ENCODE measurements around the gene GRAMD2A. TPM values are rescaled to one million over a fixed set of nuclear protein-coding genes. Genes with fewer than 3 reads are reported as not detected.
A peak's percentile ranks its signal among the peaks of the same experiment; 100 is the strongest.

The GRAMD2A gene
- total RNA-seq, 6 donors from 2014 or later, result 26.7 to 52.4 (median 32.9) TPM

- H3K4me1 ChIP-seq, result peaks cover 0 to 26% (median 11%) of the 10 kb centered on the region in 4 donors
- TF ChIP-seq POLR2A (IDR thresholded peaks at IDR 0.05) (no peak), EP300 (IDR thresholded peaks at IDR 0.05) (no peak), POLR2AphosphoS5 (IDR thresholded peaks at IDR 0.05) (no peak)
- TF ChIP-seq, protein P1, sequence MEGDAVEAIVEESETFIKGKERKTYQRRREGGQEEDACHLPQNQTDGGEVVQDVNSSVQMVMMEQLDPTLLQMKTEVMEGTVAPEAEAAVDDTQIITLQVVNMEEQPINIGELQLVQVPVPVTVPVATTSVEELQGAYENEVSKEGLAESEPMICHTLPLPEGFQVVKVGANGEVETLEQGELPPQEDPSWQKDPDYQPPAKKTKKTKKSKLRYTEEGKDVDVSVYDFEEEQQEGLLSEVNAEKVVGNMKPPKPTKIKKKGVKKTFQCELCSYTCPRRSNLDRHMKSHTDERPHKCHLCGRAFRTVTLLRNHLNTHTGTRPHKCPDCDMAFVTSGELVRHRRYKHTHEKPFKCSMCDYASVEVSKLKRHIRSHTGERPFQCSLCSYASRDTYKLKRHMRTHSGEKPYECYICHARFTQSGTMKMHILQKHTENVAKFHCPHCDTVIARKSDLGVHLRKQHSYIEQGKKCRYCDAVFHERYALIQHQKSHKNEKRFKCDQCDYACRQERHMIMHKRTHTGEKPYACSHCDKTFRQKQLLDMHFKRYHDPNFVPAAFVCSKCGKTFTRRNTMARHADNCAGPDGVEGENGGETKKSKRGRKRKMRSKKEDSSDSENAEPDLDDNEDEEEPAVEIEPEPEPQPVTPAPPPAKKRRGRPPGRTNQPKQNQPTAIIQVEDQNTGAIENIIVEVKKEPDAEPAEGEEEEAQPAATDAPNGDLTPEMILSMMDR (IDR thresholded peaks at IDR 0.05), result no peak
- no peaks in the 10 kb centered on the region for H3K9me3 ChIP-seq
- no peak for ATAC-seq (ENCODE audit: low FRiP score in 2 of 2)
- no peak overlapping the region for H3K4me3 ChIP-seq
- no peak for DNase-seq
- H3K27ac ChIP-seq, result no peak overlapping the region
- H3K36me3 ChIP-seq, result no peaks in the 10 kb centered on the region
- 87 to 90% methylated on average over 15 of the region's 15 CpGs for WGBS, 2 donors
- H3K27me3 ChIP-seq, result no peaks in the 10 kb centered on the region
These were observed 22.2 kb downstream of the GRAMD2A start for GRCh38 chr15:72175186-72176044.

GRCh38 chr15:72174551-72175165, 22.9 kb downstream of the GRAMD2A start:
- no peak for ATAC-seq (ENCODE audit: low FRiP score in 2 of 2)
- H3K9me3 ChIP-seq, result no peaks in the 10 kb centered on the region
- TF ChIP-seq, protein P1 (IDR thresholded peaks at IDR 0.05), result no peak
- TF ChIP-seq EP300 (IDR thresholded peaks at IDR 0.05) (no peak), POLR2AphosphoS5 (IDR thresholded peaks at IDR 0.05) (no peak), POLR2A (IDR thresholded peaks at IDR 0.05) (no peak)
- peaks cover 0 to 19% (median 8%) of the 10 kb centered on the region in 4 donors for H3K4me1 ChIP-seq
- no peaks in the 10 kb centered on the region for H3K36me3 ChIP-seq
- peak overlapping the region in 1 of 4 donors; percentile 10 for H3K27ac ChIP-seq
- WGBS, 2 donors, result 52 to 65% methylated on average over 4 to 5 of the region's 5 CpGs
- no peaks in the 10 kb centered on the region for H3K27me3 ChIP-seq
- no peak for DNase-seq
- H3K4me3 ChIP-seq, result no peak overlapping the region

DNA sequence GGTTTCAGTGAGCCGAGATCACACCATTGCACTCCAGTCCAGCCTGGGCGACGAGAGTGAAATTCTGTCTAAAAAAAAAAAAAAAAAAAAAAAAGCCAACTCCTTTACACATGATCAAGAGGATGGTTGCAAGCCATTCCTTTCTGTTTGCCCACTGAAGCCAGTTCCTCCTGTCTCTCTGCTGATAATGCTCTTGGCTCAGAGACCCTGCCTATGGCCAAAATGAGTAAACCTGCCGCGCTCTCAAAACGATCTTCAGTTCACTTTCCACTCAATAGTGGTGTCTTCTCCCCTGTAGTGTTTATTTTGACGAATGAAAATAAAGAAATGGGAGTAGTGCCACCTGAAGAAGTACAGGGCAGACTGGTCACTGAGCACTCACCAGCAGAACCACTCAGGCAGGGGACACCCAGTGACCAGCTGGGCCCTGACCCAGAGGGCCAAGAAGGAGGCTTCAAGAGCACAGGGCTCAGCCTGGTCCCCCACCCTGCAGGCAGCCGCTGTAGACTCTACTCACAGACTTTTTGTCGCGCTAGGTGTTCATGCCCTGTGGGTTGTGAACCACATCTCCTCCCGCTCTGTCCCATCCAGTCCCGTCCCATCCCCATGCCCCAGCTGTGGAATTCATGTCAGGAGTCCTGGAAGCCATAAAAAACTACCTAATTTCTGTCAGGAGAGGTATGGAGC, 23.6 kb downstream of the GRAMD2A start:
- WGBS, 2 donors, result 79 to 91% methylated on average over 12 of the region's 12 CpGs
- Histone ChIP-seq H3K9me3 (no peaks in the 10 kb centered on the region), H3K4me3 (no peak overlapping the region), H3K27me3 (no peaks in the 10 kb centered on the region), H3K27ac (peak overlapping the region in 1 of 4 donors; percentile 10), H3K4me1 (peaks cover 0 to 17% (median 8%) of the 10 kb centered on the region in 4 donors), H3K36me3 (no peaks in the 10 kb centered on the region)
- no peak for ATAC-seq (ENCODE audit: low FRiP score in 2 of 2)
- DNase-seq, result no peak
- no peak for TF ChIP-seq POLR2A (IDR thresholded peaks at IDR 0.05)
- TF ChIP-seq, protein P1 (IDR thresholded peaks at IDR 0.05), result no peak
- TF ChIP-seq POLR2AphosphoS5 (IDR thresholded peaks at IDR 0.05), result no peak
- TF ChIP-seq EP300 (IDR thresholded peaks at IDR 0.05), result no peak

- DNase-seq (no peak), ATAC-seq (ENCODE audit: low FRiP score in 2 of 2) (no peak)
- H3K4me1 ChIP-seq, result peaks cover 4 to 22% (median 14%) of the 10 kb centered on the region in 4 donors
- TF ChIP-seq POLR2AphosphoS5 (IDR thresholded peaks at IDR 0.05), result no peak
- TF ChIP-seq, protein P1 (IDR thresholded peaks at IDR 0.05), result no peak
- H3K27me3 ChIP-seq, result no peaks in the 10 kb centered on the region
- 89 to 94% methylated on average over 6 of the region's 6 CpGs for WGBS, 2 donors
- H3K27ac ChIP-seq, result no peak overlapping the region
- no peaks in the 10 kb centered on the region for H3K36me3 ChIP-seq
- H3K4me3 ChIP-seq, result no peak overlapping the region
- no peaks in the 10 kb centered on the region for H3K9me3 ChIP-seq
These were observed 24.2 kb downstream of the GRAMD2A start for GRCh38 chr15:72173401-72173800.

Measured in upper lobe of left lung (tissue), 6 donors.